ENCODE results near the gene KIF11.
"Not testable (repeated sequence)": the region's sequence is repeated elsewhere in the genome, so short reads cannot be mapped to it uniquely, and the experiment has no call there.

KIF11 gene

DNA sequence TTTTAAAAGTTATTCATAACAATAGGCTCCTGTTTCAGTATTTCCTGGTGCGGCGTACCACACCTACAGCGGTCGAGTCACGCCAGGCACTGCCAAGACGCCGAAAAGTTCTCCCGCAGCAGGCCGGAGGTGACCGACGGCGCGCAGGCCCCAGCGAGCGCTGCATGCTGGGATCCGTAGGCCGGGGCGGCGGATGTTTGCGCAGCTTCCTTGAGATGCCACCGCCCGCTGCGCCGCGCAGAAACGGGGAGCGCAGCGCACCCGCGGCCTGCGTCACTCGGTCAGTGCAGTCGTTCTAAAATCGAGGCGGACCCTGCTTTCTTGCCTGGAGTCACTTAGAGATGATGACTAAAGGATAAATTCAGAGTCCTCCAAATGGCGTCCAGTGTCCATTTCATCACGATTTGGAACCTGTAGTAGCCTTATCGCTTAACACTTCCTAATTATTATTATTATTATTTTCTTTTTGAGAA is 1.3 kb upstream of the KIF11 start:
- no peak for FAIRE-seq

DNA sequence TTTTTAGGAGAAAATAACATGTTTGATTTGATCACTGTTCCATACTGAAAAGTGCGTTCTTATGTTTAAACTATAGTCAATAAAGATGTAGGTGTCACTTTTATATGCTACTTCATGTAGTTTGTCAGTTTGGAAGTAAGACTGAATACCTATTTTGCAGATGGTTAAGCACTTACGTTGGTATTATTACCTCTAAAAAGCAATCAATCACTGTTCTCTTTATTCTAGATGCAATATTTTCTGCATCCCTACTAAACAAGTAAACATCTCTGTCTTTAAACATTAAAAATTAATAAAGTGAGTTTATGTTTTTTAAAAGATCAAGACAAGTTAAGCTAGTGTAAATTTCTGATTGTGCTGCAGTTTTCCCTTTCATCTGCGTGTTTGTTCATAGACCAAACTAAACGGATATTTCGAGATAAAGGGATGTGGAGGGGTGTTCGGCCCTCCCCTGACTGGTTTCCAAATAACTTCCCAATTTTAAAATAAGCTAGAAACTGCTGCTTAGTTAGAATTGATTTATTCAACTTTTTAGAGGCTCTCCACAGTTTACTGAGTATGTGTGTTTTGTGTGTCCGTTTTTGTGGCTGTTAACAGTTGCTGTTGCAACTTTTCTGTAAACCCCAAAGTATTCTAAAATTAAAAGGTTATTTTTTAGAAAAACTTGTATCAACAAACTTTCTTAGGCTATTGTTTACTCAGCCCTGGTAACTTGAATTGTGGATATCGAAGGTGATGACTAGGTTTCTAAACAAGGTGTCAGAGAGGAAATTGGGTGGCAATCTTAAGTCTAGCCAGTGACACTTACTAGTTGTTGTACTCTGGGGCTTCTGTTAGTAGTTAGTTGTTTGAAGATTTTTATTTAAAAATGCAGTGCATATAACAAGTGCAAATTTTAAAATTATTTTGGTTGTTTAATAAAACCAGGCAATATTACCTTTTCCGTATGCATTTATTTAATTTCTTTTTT is 974 bp downstream of the KIF11 start:
- no peak for FAIRE-seq

DNA sequence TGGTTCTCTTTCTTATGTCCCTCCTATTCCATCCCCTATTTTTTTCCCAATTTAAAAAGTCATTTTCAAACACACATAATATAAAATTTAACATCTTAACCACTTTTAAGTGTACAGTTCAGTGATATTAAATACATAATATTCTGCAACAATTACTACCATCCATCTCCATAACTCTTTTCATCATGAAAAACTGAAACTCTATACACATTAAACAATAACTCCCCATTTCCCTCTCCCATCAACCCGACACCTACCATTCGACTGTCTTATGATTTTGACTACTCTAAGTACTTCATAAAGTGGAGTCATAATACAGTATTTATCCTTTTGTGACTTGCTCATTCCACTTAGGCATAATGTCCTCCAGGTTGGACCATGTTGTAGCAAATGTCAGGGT is 2.6 kb downstream of the KIF11 start:
- FAIRE-seq = no peak

DNA sequence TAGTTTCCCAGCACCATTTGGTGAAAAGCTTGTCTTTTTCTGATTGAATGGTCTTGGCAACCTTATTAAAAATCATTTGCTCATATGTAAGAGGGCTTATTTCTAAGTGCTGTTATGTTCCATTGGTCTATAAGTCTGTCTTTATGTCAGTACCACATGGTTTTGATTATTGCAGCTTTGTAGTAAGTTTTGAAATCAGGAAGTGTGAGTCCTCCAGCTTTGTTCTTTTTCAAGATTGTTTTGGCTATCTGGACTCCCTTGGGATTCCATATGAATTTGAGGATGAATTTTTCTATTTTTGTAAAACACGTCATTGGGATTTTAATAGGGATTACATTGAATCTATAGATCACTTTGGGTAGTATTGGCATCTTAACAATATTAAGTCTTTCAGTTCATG is 5.4 kb downstream of the KIF11 start:
- FAIRE-seq = no peak

DNA sequence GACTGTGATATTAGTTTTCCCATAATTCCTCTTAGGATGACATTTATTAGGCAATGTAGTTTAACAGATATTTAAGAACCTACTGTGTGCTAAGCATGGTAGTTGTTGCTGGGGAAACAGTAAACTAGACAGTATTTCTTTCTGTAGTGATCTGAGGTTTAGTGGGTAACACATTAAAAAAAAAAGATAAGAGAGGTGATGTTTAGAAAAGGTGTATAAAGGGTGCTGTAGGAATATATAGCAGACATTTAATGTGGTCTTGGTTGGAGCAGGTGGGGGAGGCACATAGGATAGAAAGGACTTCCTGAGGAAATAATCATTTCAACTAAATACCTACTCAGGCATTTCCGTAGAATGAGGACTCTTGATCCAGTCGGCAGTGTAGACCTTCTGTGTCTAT is 11.9 kb downstream of the KIF11 start:
- FAIRE-seq = no peak

DNA sequence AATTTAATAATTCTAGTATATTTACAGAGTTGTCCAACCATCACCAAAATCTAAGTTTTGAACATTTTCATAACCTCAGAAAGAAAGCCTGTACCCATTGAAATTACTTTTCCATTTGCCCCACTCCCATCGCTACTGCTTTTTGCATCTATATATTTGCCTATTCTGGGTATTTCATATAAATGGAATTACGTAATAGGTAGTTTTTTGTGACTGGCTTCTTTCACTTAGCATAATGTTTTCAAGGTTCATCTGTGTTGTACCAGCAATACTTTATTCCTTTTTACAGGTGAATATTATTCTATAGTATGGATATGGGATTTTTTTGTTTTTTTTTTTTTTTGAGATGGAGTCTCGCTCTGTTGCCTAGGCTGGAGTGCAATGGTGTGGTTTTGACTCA is 22.6 kb downstream of the KIF11 start:
- FAIRE-seq = no peak

DNA sequence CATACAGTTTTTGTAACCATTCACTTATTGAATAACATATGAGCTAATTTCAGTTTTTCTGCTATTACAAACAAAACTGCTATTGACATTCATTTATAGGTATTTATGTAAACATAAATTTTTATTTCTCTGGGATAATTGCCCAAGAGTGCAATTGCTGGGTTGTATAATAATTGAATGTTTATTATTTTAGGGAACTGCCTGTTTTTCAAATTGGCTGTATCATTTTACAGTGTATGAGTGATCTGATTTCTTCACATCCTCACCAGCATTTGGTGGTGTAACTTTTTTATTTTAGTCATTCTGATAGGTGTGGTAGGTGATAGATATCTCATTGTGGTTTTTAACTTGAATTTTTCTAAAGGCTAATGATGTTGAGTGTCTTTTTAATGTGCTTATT is 26.4 kb downstream of the KIF11 start:
- FAIRE-seq = no peak

DNA sequence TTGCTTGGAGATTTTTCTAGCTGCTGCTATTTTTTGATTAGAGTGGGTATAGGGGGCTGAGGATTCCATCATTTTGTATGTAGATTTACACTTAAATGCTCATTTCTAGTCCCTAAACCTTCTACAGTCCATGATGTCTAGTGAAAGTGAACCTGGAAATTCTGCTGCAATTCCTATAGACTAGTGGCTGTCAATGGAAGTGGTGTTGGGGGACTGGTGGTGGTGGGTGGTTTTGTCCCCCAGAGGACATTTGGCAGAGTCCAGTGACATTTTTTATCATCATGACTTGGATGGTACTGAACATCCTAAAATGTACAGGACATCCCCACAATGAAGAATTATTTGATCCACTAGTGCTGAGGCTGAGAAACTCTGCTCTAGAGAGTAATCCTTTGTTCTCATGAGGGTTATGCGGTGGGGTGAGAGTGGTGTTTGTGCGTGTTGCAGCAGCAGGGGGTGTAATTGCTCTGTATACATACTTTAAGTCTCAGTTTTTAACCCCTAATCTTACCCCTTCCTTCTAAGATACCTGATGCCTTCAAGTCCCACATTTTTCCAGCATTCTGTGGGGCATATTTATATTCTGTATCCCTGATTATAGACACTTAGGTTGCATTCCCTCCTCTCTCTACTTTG is 35.0 kb downstream of the KIF11 start:
- no peak for FAIRE-seq

DNA sequence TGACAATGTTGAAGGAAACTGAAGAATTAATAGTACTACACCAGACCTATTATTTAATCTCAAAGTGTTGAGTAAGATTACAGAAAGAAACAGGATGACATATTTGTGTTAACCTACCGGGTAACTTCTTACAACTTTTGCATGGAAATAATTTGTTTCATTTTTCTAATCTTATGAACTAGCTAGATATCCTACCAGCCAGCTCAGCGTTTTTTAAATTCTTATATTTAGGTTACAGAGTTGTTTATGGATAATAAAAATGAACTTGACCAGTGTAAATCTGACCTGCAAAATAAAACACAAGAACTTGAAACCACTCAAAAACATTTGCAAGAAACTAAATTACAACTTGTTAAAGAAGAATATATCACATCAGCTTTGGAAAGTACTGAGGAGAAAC is 37.0 kb downstream of the KIF11 start:
- FAIRE-seq = no peak

DNA sequence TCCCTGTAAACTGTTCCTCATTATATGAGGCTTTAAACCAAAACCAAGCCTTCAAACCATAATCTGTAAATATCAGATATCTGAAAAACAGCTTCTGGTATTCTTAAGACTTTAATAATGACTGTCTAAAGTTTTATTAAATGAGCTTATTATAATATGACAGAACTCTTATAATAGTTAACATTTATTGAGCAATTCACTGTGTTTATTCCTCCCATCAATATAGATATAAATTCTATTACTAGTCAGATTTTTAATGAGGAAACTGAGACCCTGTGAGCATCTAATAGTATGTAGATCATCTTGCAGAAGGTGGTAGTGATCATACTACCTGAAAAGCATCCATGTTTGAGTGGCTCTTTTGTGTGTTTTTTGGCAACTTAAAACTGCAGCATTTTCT is 45.1 kb downstream of the KIF11 start:
- FAIRE-seq = no peak

DNA sequence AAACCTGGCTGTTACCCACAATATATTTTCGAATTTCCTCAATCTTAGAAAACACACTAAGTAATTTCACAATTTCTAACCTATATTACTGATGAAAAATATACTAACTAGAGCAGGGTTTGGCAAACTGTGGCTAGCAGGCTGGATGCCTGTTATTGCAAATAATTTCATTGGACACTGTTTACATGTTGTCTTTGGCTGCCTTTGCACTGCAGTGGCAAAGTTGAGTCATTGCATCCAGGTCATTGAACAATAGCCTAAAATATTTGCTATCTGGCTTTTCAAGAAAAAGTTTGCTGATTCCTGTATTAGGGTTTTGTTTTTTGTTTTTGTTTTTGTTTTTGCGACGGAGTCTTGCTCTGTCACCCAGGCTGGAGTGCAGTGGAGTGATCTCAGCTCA is 47.2 kb downstream of the KIF11 start:
- no peak for FAIRE-seq

DNA sequence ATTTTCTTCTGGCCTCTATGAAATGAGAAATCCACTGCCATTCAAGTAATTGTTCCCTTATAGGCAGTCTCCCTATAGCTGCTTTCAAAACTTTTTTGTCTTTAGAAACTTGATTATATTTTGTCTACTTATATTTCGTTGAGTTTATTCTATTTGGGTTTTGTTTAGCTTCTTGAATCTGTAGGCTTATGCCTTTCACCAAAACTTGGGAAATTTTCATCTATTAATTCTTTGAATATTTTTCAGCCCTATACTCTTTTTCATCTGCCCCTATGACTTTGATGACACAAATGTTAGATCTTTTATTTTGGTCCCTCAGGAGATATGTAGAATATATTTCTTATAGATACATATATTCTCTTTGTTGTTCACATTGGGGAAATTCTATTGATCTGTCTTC is 48.6 kb downstream of the KIF11 start:
- no peak for FAIRE-seq

DNA sequence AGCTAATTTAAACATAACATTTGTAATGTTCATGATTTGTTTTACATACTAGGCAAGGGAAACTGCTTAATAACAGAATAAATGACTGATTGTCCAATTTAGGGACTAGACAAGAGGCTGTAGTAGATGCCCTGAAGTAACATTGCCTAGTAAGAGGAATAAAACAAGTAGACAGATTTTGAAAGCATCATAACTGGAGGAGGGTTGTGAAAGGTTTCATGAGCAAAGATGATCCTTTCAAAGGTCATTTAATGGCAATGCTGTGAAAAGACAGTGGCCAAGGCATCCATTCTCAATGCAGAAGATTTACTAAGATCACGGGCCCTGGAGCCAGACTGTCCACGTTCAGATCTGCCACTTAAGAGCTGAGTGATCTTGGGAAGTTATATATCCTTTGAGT is 52.0 kb downstream of the KIF11 start:
- no peak for FAIRE-seq

DNA sequence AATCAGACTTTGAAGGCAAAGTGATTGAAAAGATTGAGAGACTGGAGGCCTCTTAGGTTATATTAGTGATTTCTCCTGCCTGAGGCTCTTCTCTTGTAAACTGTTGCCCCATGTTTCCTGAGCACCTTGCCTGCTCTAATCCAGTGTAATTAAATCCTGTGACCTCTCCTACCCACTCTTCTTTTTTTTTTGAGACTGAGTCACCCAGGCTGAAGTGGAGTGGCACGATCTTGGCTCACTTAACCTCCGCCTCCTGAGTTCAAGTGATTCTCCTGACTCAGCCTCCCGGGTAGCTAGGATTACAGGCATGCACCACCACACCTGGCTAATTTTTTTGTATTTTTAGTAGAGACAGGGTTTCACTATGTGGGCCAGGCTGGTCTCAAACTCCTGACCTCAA is 57.9 kb downstream of the KIF11 start:
- FAIRE-seq = not testable (repeated sequence)

DNA sequence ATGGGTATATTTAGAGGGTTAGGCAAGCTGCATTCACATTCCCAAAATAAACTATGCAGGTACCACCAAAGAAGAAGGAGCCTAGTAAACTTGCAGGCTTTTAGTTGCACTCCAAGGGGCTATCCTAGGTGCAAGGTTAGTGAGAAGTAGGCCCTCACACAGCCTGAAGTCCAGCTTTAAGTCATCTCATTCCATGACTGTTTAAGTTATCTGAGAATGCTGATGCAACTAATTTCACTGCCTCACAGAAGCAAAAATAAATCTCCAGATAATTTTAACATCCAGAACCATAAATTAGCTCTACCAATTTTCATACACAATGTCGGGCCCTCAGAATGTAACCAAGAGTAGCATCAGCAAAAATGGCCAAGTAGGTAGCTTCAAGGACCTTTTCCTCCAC is 62.5 kb downstream of the KIF11 start:
- no peak for FAIRE-seq

DNA sequence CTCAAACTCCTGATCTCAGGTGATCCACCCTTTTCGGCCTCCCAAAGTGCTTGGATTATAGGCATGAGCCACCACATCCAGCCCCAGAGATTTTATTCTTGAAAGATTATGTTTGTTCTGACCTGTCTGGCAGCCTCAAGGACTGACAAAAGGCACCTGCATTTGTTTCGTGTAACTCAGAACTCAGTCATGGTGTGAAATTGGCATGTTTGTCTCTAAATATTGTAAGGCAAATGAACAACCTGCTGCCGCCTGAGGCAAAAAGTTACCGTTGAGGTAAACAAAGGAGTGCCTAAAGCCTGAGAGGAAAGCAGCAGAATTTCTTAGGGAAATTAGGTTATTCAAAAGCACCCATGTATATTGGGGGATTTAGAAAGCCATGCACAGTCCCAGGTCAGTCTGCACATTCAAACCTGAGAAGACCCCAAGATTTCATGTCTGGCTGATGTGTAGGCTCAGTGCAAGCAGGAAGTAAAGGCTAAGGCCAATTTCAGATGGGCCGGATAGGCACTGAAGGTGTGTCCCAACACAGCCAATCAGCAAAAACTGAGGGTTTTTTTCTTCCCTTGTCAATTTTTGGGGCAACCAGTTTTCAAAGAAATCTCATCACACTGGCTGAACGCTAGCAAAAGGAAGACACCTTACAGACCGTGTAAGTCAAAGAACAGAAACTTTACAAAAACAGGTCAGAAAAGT is 63.5 kb downstream of the KIF11 start:
- FAIRE-seq = no peak

DNA sequence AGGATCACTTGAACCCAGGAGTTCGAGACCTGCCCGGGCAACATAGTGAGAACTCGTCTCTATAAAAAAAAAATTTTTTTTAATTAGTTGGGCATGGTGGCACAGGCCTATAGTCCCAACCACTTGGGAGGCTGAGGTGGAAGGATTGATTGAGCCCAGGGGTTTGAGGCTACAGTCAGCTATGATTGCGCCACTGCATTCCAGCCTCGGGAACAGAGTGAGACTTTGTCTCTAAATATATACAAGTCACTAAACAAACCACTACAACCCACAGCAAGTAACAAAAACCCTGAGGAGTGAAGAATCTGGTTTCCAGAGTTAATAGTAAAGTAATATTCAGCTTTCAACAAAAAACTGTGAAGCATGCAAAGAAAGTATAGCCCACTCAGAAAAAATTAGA is 64.1 kb downstream of the KIF11 start:
- no peak for FAIRE-seq

DNA sequence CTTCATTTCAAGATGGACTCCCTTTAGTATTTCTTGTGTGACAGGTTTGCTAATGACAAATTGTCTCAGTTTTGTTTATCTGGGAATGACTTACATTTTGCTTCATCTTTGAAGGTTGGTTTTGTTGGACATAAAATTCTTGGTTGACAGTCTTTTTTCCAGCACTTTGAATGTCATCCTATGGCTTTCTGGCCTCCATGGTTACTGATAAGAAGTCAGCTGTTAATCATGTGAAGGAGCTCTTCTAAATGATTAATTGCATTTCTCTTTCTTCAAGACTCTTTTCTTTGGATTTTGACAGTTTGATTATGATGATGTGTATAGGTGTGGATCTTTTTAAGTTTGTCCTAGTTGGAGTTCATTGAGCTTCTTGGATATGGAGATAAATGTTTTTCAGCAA is 69.9 kb downstream of the KIF11 start:
- FAIRE-seq = no peak

DNA sequence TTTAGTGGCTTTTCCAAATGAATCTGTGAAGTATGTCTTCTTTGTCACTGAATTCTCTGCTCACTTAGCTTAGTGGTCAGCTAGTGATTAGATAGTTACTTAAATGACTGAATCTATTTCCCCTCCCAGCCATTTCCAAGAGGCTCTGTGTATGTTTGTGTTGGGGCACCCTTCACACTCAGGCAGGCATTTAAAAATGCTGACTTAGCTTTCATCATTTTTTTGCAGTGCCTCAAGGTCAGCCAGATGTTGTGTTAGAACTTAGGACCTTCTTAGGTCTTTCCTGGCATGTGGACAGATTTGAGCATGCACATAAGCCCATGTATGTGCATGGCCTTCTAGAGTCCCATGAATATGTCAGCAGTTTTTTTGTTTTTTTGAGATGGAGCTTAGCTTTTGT is 71.4 kb downstream of the KIF11 start:
- FAIRE-seq = no peak

DNA sequence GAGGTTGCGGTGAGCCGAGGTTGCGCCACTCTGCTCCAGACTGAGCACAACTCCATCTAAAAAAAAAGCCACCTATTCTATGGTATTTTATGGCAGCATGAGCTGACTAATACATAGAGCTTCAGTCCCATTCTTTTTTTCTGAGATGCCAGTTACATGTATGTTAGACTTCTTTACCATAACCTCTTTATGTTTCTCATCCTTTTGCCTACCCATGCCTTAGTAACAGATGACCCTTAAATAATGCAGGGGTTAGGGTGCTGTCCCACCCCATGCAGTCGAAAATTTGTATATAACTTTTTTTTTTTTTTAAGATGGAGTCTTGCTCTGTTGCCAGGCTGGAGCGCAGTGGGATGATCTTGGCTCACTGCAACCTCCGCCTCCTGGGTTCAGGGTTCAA is 74.1 kb downstream of the KIF11 start:
- no peak for FAIRE-seq

DNA sequence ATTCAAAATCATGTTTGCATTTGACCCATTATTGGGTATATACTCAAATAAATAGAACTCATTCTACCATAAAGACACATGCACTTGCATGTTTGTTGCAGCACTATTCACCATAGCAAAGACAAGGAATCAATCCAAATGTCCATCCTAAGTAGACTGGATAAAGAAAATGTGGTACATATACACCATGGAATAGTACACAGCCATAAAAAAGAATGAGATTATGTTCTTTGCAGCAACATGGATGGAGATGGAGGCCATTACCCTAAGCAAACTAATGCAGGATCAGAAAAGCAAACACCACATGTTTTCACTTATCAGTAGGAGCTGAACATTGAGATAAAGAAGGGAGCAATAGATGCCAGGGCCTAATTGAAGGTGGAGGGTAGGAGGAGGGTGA is 84.8 kb downstream of the KIF11 start:
- FAIRE-seq = no peak

DNA sequence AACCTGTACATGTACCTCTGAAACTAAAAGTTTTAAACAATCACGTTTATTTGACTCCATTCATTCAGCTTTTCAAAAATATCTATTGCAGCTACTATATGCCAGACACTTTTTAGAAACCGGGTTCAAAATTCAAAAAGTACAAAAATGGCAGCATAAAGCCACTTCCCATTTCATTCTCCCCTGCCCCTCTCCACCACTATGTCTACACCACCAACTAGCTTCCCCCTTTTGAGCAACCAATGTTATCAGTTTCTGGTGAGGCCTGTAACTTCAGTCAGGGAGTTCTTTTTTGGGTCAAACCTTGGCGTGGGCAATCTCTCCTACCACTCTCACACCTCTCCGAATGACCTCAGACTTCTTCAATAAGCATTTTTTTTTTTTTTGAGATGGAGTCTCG is 85.3 kb downstream of the KIF11 start:
- no peak for FAIRE-seq

DNA sequence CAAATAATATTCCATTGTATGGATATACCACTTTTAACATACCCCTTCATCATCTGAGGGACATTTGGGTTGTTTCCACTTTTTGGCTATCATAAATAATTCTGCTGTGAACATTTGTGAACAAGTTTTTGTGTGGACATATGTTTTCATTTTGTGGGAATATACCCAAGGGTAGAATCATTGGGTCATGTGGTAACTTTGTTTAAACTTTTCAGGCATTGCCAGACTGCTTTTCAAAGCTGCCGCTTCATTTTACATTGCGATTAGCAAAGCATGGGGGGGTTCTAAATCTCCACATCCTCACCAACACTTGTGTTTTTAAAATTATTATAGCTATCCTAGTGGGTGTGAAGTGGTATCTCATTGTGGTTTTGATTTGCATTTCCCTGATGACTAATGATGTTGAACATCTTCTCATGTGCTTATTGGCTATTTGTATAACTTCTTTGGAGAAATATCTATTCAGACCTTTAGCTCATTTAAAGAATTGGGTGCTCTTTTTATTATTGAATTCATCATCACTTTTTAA is 88.4 kb downstream of the KIF11 start:
- FAIRE-seq = no peak

DNA sequence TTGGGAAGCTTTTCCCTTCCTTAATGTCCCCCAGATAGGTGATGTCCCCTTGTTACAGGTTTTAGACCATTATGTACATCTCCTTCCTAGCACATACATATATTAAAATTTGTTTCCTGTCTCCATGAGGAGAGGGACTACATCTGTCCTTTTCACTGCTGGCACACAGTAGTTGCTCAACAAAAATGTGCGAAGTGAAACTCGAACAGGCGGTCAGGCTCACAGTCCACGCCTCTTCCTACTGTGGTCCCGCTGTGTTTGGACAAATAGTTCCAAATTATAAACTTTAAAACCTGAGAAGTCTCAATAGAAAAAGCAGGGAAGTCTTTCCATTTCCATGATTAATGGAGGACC is 95.6 kb downstream of the KIF11 start:
- no peak for FAIRE-seq

Measured in TTC549 (cell line).